Testis (tissue), 3 donors: ENCODE data around the gene TINCR. TPM values are rescaled to one million over a fixed set of nuclear protein-coding genes. Genes with fewer than 3 reads are reported as not detected.

Source experiments
- DNase-seq: peaks from one replicate; pipeline ENCODE4 v3.0.0-alpha.2; 2019
- H3K27ac ChIP-seq, 2 donors: fragments of 200-600 bp; sonication (generic); one replicate each; pipeline ENCODE4 v1.5.1; 2019
- H3K27me3 ChIP-seq: fragments of 200-600 bp; sonication (generic); one replicate; pipeline ENCODE4 v1.5.1; 2019
- H3K36me3 ChIP-seq: fragments of 200-600 bp; sonication (generic); one replicate; pipeline ENCODE4 v1.5.1; 2017; ENCODE audit warnings: low read depth; ENCODE audit errors: missing control alignments
- H3K4me1 ChIP-seq: fragments of 200-600 bp; sonication (generic); one replicate; pipeline ENCODE4 v1.5.1; 2019
- H3K4me3 ChIP-seq, 2 donors: fragments of 200-600 bp; sonication (generic); one replicate each; pipeline ENCODE4 v1.5.1; 2017 to 2019
- H3K9me3 ChIP-seq: fragments of 200-600 bp; sonication (generic); one replicate; pipeline ENCODE4 v1.5.1; 2017
- CTCF ChIP-seq, 3 experiments: fragments of 450-650 bp in 2 of 3; fragments of 200-600 bp in 1 of 3; sonication (generic) in 1 of 3; IDR thresholded peaks; one replicate each; pipeline ENCODE4 v1.5.1; 2016 to 2019; ENCODE audit warnings: antibody characterized with exemption in 3 of 3, mild to moderate bottlenecking in 2 of 3, moderate library complexity in 1 of 3
- POLR2A ChIP-seq: fragments of 450-650 bp; IDR thresholded peaks from one replicate; pipeline ENCODE4 v1.6.1; 2017; ENCODE audit warnings: antibody characterized with exemption, mild to moderate bottlenecking, moderate library complexity
- WGBS, 2 donors: methylation state at CpG; one replicate each; pipeline ENCODE4 v1.1.5; 2018; 5-methylcytosine and 5-hydroxymethylcytosine counted together
- intact Hi-C: fragments of 100-400 bp; cut with DNase I; formaldehyde crosslinking; loops from one replicate; pipeline ENCODE4 v1.15.1; 2023; ENCODE audit warnings: low total_unique reads
- polyA plus RNA-seq: library from polyadenylated mRNA; stranded (reverse); fragments of 350-450 nt; fragmentation: Illumina TruSeq; extraction: RNeasy Lipid Tissue Mini Kit (QIAGEN cat#74804); gene quantifications from one replicate; pipeline ENCODE4 v1.2.3, GENCODE V29; 2014; ENCODE audit warnings: low read depth, low replicate concordance; ENCODE audit not compliant: insufficient read depth
- total RNA-seq, 2 donors: library from RNA; depleted of rRNA; stranded (reverse); fragments of >200 nt; gene quantifications; one replicate each; pipeline ENCODE4 v1.2.3, GENCODE V29; 2016

TINCR gene
- total and polyA plus RNA-seq, 3 donors from 2014 or later: 3.0 to 7.0 (median 5.6) TPM

GRCh38 chr19:5563935-5564612 is 3.7 kb downstream of the TINCR start:
- intact Hi-C loops: no loop called here
- WGBS, 2 donors: 57 to 61% methylated on average over 11 to 14 of the region's 14 CpGs
- Histone ChIP-seq H3K27me3 (no peaks in the 10 kb centered on the region), H3K4me3 (no peak overlapping the region), H3K4me1 (no peaks in the 10 kb centered on the region), H3K36me3 (no peaks in the 10 kb centered on the region), H3K9me3 (no peaks in the 10 kb centered on the region), H3K27ac (no peak overlapping the region)
- DNase-seq: no peak
- TF ChIP-seq POLR2A (no peak), CTCF (IDR thresholded peaks at IDR 0.05) (no peak)

- no peaks in the 10 kb centered on the region for H3K9me3 ChIP-seq
- TF ChIP-seq CTCF (IDR thresholded peaks at IDR 0.05) (no peak), POLR2A (no peak)
- DNase-seq: no peak
- H3K27ac ChIP-seq: no peak overlapping the region
- no peak overlapping the region for H3K4me3 ChIP-seq
- intact Hi-C loops: no loop called here
- 51 to 52% methylated on average over 8 of the region's 8 CpGs for WGBS, 2 donors
- no peaks in the 10 kb centered on the region for H3K36me3 ChIP-seq
- H3K27me3 ChIP-seq: no peaks in the 10 kb centered on the region
- no peaks in the 10 kb centered on the region for H3K4me1 ChIP-seq
These were observed 4.7 kb downstream of the TINCR start for GRCh38 chr19:5563008-5563431.

- 86 to 87% methylated on average over 7 of the region's 7 CpGs for WGBS, 2 donors
- no peaks in the 10 kb centered on the region for H3K4me1 ChIP-seq
- H3K9me3 ChIP-seq: no peaks in the 10 kb centered on the region
- no peak overlapping the region for H3K27ac ChIP-seq
- no peak for DNase-seq
- no peak for TF ChIP-seq CTCF (IDR thresholded peaks at IDR 0.05)
- no peak for TF ChIP-seq POLR2A
- intact Hi-C loops: no loop called here
- no peaks in the 10 kb centered on the region for H3K36me3 ChIP-seq
- H3K4me3 ChIP-seq: no peak overlapping the region
- no peaks in the 10 kb centered on the region for H3K27me3 ChIP-seq
These were observed 5.5 kb downstream of the TINCR start for GRCh38 chr19:5562280-5562679.

GRCh38 chr19:5561559-5561958 is 6.2 kb downstream of the TINCR start:
- TF ChIP-seq CTCF (IDR thresholded peaks at IDR 0.05) (peak in 2 of 3 experiments; percentile 28 to 36), POLR2A (no peak)
- no peaks in the 10 kb centered on the region for H3K27me3 ChIP-seq
- H3K4me3 ChIP-seq: no peak overlapping the region
- intact Hi-C loops: no loop called here
- no peaks in the 10 kb centered on the region for H3K36me3 ChIP-seq
- no peaks in the 10 kb centered on the region for H3K9me3 ChIP-seq
- H3K4me1 ChIP-seq: no peaks in the 10 kb centered on the region
- no peak for DNase-seq
- WGBS, 2 donors: 65 to 83% methylated on average over 6 of the region's 6 CpGs
- no peak overlapping the region for H3K27ac ChIP-seq

- Histone ChIP-seq H3K4me1 (no peaks in the 10 kb centered on the region), H3K36me3 (no peaks in the 10 kb centered on the region), H3K27me3 (no peaks in the 10 kb centered on the region), H3K4me3 (no peak overlapping the region), H3K9me3 (no peaks in the 10 kb centered on the region), H3K27ac (no peak overlapping the region)
- 44 to 50% methylated on average over 16 to 19 of the region's 19 CpGs for WGBS, 2 donors
- TF ChIP-seq CTCF (IDR thresholded peaks at IDR 0.05) (no peak), POLR2A (no peak)
- no peak for DNase-seq
- intact Hi-C loops: no loop called here
These were observed 7.6 kb downstream of the TINCR start for GRCh38 chr19:5560156-5560555.
